ENCODE measurements around the gene TUG1.

DNA sequence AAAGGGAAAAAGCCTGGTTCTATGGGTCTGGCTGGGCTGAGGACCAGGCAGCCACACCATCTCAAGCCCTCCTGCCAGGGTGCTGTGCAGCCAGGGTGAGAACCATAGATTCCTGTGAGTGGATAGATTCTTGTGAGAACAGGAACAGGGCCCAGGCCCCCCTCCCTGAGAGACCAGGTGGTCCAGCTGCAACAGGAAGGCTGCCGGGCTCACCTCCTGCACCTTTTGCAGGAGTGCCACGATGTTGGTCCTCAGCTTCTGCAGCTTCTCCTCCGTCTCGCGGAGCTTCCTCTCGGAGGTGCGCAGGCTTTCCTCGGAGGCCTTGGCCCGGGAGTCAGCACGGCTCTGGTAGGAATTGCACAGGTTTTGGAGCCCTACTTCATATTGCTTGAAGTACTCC is 41.3 kb upstream of the TUG1 start:
- TF ChIP-seq, protein P1, sequence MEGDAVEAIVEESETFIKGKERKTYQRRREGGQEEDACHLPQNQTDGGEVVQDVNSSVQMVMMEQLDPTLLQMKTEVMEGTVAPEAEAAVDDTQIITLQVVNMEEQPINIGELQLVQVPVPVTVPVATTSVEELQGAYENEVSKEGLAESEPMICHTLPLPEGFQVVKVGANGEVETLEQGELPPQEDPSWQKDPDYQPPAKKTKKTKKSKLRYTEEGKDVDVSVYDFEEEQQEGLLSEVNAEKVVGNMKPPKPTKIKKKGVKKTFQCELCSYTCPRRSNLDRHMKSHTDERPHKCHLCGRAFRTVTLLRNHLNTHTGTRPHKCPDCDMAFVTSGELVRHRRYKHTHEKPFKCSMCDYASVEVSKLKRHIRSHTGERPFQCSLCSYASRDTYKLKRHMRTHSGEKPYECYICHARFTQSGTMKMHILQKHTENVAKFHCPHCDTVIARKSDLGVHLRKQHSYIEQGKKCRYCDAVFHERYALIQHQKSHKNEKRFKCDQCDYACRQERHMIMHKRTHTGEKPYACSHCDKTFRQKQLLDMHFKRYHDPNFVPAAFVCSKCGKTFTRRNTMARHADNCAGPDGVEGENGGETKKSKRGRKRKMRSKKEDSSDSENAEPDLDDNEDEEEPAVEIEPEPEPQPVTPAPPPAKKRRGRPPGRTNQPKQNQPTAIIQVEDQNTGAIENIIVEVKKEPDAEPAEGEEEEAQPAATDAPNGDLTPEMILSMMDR (conservative IDR thresholded peaks at IDR 0.05; ENCODE audit: low read depth, low read length), result no peak
- TF ChIP-seq EZH2phosphoT487 (IDR thresholded peaks at IDR 0.05; ENCODE audit: borderline replicate concordance, low read length) (no peak), EZH2 (IDR thresholded peaks at IDR 0.05; ENCODE audit: low read length, unreplicated experiment) (no peak)

All from PC-3 (cell line).